NCI-H345 treated with DMSO at 0.1 percent for 48 hours (cell line): Measurements from ENCODE around the gene GLIPR2.
"Not testable (repeated sequence)": the region's sequence is repeated elsewhere in the genome, so short reads cannot be mapped to it uniquely, and the experiment has no call there.

Experiments used
- DNase-seq: peaks from one replicate; lab custom pipeline; 2025; ENCODE audit not compliant: unreplicated experiment; lab: John Stamatoyannopoulos, UW

The GLIPR2 gene

DNA sequence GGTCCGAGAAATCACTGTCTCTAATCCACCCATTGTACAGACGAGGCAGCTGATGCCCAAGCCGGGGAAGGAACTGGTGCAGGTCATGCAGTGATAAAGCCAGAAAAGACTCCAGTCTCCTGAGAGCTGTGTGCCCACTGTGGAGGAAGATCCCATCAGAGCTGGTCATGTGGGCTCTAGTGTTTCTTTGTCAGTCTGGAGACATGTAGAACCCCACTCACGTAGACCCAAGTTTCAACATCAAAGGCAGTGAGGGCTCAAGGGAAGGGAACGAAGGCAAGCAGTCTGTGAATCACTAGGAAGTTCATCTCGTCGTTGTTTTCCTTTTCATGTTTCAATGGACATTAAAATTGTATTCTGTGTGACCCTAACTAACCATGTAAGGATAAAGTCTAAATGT lies 14.6 kb upstream of the GLIPR2 start:
- no peak for DNase-seq

DNA sequence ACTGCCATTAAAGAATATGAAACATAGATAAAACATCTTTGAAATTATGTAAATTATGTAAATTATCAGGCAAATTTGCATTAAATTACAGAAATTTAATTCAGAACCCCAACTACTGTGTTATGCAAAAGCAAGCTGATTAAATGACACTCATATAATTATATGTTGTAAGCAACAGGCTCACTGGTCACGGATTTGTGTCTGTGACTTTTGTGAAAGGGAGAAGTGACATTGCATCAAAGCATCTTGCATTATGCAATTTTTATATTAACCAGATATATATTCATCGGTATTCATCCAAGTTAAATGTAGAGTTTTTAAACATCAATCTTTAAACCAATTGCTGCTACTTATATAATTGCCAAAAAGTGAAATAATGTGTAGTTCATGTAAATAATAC lies 13.0 kb upstream of the GLIPR2 start:
- DNase-seq = no peak

DNA sequence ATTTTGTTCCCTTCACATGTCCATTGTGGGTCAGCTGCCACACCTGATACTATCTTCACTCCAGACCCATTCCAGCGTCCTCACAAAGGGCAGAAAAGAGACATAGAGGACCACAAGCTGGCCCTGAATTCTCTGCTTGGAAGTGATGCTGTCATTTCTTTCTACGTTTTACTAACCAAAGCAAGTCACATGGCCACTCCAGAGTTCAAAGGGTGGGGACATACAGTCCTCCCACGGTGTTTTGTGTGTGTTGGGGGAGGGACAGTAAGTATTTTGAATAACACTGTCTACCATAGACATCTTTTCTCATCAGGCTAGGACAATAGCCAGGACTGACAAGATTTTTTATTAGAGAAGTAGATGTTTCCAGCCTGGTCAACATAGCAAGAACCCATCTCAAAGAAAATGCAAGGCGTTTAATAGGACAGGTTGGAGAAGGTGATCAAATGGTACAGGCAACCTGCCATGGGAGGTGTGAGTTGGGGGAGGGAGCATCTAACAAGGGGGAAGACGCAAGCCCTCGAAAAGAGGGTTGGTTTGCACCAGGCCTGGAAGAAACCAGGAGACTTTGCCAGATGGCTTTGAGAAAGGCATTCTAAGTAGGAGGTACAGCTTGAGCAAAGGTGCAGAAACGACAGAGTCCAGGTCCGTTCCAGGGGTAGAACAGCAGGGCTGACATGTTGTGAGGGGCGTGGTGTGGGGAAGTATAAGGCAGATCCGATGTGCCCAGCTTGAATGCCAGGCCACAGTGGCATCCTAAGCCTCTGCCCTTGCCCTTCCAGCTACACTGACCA lies 11.3 kb upstream of the GLIPR2 start:
- no peak for DNase-seq

DNA sequence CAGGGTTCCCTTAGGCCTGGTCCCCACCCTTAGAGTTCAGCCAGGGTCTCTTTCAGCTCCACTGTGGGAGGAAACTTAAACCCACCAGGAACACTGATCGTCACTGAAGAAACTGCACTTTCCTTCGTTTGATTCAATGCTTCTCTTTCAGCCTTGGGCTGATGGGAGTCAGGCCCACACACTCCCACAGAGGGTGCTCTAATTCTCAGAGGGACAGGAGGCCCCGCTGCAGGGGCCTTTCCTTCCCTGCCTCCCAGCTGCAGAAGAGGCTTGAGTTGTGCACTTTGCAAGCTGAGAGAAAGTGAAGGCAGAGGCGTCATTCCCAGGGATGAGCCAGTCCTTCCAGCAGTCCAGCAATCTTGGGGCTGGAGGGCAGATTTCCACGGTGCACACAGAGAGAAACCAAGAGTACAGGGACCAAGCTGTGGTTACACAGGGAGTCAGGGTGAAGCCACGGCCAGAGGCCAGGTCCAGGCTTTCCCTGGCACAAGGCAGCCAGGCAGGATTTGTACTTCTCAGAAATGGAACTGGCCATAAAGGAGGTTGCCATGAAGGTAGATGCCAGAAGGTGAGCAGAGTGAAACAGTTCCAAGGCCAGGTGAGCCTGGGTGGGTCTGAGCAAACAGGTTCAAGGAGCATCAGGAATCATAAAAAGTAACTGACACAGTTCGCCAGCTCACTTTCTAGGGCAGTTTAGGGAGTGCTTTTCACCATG lies 10.4 kb upstream of the GLIPR2 start:
- DNase-seq = no peak

DNA sequence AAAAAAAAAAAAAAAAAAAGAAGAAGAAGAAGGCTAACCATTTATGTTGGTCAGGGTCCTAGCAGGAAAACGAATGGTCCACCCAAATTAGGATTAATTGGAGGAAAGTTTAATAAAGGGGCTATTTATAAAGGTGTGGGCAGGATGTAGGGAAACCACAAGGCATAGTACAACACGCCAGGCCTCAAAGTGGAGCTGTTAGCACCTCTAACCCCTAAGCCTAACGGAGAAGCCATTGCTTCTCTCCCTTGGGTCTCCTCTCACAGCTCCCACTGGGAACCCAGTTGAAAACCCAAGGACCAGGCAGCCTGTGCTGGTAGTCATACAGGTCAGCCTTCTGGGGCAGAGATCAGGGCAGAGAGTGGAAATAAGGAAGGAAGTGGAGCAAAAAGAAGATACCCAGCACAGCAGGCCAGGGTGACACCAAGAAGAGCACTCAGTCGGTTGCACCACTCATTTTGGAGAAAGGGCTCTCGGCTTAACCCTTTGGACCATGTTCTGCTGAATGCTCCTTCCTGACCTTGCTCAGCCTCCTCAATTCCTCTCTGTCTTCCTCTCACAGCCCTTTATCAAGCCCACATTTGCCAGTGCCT lies 8.8 kb upstream of the GLIPR2 start:
- DNase-seq = no peak

DNA sequence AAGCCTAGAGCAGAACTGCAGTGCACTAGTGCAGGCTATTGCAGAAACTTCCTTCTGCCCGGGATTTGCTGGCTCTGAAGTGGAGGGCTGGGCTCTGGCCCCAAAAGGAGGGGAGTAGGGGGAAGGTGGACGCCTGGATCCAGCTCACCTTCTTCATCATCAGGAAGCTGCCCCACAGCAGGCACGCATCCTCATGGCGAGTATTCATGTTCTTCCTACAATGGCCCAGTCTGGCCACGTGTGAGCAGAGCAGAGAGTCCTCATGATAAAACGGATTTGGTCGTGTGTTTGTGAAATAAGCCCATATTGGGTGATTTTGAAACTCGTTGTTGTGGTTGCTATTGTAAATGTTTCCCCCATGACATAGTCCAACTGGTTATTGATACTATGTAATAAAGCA lies 8.2 kb upstream of the GLIPR2 start:
- DNase-seq = no peak

DNA sequence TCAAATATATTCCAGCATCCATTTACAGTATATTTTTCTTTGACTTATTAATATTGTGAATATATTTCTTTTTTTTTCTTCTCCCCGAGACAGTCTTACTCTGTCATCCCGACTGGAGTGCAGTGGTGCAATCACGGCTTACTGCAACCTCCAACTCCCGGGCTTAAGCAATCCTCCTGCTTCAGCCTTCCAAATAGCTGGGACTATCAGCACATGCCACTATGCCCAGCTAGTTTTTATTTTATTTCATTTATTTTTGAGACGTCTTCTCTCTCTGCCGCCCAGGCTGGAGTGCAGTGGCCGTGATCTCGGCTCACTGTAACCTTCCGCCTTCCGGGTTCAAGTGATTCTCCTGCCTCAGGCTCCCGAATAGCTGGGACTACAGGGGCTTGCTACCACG lies 7.4 kb upstream of the GLIPR2 start:
- no peak for DNase-seq

DNA sequence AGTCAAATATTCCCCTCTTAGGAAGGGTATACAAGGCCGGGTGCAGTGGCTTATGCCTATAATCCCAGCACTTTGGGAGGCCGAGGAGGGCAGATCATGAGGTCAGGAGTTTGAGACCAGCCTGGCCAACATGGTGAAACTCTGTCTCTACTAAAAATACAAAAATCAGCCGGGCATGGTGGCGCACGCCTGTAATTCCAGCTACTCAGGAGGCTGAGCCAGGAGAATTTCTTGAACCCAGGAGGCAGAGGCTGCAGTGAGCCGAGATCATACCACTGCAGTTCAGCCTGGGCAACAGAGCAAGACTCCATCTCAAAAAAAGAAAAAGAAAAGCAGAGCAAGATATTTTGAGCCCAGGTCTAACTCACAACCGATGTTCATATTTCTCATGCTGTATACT lies 4.9 kb upstream of the GLIPR2 start:
- DNase-seq = not testable (repeated sequence)

DNA sequence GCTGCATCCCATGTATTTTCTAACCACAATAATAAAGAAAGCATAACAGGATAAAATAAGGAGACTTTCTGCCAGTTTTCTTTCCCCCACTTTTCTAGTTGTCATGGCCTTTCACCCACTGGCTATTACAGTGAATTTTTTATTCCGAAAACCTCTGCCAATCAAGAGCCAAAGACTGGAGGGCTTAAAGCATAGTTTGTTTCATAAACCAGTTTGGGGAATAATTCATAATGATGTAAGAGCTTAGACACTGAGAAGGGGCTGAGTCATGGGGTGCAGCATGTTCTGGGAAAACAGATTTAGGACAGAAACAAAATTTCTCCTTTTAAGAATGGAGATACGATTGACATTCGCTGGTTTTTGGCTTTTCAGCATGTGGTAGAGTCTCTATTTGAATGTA lies 4.4 kb upstream of the GLIPR2 start:
- no peak for DNase-seq

DNA sequence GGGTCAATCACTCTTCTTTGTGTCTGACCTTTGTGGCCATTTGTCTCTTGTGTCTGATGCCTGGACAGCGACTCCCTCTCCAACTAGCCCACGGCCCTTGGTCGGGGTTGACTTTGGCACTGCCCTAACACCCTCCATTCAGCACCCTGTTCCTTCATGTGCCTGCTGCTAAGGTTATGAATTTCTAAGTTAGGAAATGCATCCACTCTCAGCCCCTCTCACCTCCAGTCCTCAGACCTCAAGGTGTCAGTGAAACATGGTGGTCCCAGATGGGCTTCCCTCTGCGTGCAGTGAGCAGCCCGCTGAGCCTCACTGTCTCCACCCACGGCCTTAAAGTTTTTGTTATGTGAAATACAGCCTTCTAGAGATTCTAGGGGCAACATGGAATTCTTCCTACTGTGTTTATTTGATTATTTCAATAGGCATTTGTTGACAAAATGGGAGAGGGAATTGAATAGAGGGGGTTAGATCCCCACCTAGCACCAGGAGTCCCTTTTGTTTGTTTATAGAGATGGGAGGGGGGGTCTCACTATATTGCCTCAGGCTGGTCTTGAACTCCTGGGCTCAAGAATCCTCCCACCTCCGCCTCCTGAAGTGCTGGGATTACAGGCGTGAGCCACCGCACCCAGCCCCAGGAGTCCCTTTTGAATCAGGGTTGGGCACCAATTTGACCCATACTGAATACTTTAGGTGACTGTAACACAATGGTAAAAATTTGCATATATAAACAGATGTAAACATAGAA lies 1.6 kb upstream of the GLIPR2 start:
- DNase-seq = no peak

DNA sequence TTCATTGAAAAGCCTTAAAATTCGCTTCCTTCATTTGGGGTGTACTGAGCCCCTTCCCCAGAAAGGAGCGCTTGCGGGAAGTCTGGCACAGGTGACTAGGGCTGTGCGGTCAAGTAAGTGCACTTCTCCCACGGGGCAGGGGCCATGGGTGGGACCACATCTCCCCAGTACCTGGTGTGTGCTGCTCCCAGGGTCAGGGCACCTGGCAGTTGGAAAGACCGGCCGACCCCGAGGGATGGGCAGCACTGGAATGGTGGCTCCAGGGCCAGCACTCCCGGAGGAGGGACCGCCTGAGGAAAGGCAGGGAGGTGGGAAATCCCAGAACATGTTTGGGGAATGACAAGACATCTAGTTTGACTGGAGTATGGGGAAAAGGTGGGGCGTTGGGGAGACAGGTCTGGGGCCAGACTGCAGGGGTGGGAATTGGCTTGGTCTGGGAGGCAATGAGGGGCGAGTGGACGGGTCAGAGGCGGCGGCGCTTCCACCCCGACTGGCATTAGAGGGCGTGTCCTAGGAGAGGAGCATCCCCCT lies 727 bp upstream of the GLIPR2 start:
- no peak for DNase-seq

DNA sequence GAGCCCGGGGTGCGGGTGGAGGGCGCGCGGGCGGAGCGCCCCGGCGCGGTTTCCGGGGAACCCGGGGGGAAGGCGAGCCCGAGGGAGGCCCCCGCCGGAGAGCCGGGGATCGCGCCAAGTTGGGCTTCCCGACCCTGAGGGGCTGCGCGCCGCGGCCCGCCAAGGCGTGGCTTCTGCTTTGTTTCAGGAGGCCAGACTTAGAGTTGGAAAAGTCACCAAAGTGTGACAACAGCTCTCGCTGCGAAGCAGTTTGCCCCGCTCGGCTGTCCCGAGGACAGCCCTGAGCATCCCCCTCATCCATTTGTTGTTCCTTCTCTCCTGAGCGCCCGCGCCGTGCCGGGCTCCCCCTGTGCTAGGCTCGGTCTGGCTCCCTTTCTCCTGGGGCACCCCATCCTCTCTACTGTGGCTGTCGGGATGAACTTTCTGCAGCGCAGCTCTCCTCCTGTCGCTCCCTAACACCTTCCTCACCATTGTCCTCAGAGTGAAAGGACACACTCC lies 410 bp downstream of the GLIPR2 start:
- no peak for DNase-seq

DNA sequence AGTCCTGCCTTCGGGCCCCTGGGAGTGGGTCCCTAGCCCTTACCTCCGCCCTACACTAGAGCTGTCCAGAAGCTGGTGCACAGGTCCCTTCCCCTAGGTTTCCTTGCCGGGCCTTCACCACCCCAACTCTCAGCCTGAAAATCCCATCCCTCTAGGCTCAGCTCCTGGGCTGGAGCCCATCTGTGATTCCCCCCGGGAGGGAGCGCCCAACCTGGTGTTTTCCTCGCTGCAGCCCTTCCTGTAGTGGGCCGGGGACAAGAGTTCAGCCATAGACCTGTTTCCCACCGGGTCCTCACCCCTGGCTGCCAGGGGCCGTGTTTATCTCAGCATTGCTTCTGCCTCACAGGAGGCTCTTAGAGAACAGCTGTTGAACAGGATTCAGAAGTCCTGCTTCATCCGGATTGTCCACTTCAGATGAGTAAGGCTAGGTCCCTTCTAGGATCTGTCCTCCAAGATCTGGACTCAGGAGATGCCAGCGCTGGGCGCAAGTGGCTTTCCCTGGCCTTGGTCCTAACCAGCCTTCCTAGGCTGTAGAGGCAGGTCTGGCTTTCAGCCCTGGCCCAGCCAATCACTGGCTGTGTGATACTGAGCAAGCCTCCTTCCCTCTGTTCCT lies 965 bp downstream of the GLIPR2 start:
- no peak for DNase-seq

DNA sequence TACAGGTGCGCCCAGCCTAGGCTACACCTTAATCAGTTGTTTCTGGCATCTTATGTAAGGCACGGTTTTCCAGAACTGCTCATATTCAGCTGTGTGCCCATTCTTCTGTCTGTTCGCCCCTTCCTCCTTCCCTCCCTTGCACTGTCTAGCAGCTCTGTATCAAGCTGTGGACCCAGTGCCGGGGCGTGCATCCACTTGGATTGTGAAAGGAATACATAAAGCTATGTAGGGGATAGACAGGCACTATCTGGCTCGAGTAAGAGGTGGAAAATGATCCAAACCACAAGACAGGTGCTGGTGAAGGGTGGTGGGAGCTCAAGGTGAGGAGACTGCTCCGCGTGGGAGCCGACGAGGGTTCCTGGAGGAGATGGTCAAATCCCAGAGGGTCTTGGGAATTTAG lies 2.0 kb downstream of the GLIPR2 start:
- DNase-seq = no peak

DNA sequence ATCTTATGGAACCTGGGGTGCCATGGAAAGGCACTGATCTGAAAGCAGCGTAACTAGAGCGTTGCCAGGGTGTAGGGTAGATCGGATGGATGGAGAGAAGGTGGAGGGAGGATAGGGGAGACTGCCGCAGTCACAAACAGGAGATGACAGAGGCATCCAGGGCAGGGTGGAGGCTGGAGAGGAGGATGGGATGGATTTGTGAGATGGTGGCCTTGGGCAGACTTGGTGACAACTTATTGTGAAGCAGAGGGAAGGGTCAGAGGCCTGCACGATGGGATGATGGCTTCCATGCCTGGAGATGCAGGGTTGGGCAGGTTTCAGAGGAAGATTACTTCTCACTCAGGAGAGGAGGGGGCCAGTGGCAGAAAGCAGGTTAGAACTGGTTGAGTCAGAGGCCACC lies 2.4 kb downstream of the GLIPR2 start:
- no peak for DNase-seq

DNA sequence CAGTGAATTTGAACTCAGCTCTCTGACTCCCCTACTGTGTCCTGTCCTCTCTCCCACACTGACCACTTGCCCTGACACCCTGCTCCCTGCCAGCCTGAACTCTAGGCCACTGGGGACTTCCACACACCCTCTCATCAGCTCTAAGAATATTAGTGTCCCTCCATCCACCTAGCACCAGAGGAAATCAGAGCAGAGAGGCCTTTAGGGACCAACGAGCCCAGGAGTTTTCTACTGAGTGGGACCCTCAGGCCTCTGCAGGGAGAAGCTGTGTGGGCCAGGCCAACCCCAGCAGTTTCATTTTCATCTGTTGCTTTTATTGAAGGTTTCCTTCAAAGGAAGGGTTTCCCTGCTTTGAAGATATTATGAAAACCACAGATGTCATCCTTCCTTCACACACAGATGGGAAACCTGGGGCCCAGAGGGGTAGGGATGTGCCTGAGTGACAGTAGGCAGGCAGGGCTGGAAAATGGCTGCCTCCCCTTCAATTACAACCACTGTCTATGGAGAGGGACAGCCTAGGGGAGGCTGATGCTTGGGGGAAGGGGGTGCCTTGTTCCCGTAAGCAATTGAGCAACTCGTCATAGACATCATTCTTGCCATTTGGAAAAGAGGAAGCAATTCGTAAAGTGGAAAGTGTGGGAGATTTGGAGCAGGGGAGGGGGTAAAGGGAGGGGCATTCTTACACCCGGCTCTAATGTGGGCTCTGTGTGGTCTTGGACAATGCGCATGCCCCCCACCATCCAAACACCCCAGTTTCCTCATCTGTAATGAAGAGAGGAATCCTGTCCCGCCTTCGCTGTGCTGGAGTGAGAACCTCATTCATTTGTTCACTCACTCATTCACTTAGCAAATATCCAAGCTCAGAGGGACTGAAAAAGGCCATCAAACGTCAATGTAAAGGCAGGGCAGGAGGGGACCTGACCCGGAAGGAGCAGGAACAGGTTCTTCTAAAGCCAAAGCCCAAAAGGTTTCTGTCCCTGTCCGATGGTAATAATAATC lies 3.9 kb downstream of the GLIPR2 start:
- DNase-seq = no peak

DNA sequence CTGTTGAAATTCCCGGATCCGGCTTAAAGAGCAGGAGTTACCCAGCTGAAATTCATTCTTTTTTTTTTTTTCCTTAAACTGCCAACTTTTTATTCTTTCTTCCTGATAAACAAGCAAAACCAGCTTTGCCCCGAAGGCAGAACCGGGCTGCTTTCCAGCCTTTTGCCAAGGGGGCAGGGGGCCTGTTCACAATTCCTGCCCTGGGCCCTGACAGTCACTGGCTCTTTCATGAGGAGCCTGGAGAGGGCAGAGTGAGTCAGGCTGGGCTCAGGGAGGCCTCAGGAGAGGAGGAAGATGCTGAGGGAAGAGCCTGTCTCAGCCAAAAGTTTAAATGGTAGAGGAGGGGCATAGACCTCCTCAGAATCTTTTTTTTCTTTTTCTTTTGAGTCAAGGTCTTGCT lies 4.8 kb downstream of the GLIPR2 start:
- no peak for DNase-seq

DNA sequence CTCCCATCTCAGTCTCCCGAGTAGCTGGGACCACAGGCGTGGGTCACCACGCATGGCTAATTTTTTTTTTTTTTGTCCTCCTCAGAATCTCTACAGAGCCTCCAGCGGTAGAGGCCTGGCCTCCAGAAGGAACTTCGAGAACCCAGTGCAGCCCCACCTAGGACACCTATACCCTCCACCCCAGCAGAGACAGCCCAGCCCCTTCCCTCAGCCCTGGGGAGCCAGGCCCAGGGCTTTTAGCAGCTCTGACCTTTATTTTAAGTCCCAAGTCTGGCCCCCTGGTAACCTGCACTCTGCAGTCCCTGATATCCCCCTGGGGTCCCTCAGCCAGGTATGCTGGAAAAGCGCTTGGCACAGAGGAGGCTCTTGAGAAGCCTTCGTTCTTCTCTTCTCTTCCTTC lies 5.2 kb downstream of the GLIPR2 start:
- no peak for DNase-seq

DNA sequence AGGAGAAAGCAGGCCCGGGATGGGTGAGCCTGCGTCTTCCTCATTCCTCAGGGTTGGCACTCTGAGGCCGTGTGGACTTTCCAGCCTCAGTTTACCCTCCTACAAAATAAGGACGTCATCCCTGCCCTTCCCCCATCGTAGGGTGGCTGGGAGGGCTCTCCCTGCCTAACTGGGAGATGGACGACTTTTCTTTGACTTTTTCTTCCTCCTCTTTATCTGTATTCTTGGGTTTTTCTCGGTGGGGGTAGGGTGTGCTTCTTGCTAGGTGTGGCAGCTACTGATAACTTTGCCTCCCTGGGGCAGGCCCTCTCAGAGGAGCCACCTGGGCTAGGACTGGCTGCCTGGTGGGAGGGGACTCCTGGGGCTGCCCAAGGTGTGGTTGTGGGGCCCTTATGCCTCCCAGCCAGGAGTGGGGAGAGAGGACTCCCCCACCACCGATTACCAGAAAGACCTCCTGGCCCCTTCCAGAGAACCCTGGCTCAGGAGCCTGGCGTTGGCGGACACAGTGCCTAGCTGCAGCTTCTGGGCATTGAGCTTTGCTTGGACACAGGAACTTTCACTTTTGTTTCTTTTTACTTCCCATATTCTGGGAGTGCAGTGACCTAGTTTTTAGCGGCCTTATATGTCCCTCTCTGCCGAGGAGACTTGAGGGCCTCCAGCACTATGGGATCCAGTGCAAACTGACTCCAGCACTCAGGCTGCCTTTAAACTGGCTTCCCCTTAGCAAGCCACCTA lies 6.1 kb downstream of the GLIPR2 start:
- DNase-seq = no peak
